ENCODE results near the gene ISLR2.

Gene ISLR2

GRCh38 chr15:74129586-74130154, 716 bp upstream of the ISLR2 start:
- DNase-seq: peak; percentile 66

- DNase-seq: no peak
Observed at GRCh38 chr15:74130849-74131627, 652 bp downstream of the ISLR2 start.

- DNase-seq: no peak
Observed at GRCh38 chr15:74131628-74132413, 1.4 kb downstream of the ISLR2 start.

GRCh38 chr15:74132681-74133651, 2.6 kb downstream of the ISLR2 start:
- no peak for DNase-seq

GRCh38 chr15:74133694-74134386, 3.5 kb downstream of the ISLR2 start:
- DNase-seq: no peak

- DNase-seq: peak; percentile 69
Observed at GRCh38 chr15:74134387-74135027, 4.1 kb downstream of the ISLR2 start.

GRCh38 chr15:74135041-74135565, 4.7 kb downstream of the ISLR2 start:
- DNase-seq: no peak

GRCh38 chr15:74136540-74136813, 6.1 kb downstream of the ISLR2 start:
- peak; percentile 87 for DNase-seq

GRCh38 chr15:74136814-74137536, 6.6 kb downstream of the ISLR2 start:
- DNase-seq: peak; percentile 71

GRCh38 chr15:74137537-74137894, 7.1 kb downstream of the ISLR2 start:
- DNase-seq: no peak

GRCh38 chr15:74138642-74139041, 8.3 kb downstream of the ISLR2 start:
- DNase-seq: no peak

GRCh38 chr15:74141591-74141990, 11.2 kb downstream of the ISLR2 start:
- no peak for DNase-seq

GRCh38 chr15:74144153-74144775, 13.9 kb downstream of the ISLR2 start:
- no peak for DNase-seq

- DNase-seq: no peak
Observed at GRCh38 chr15:74146277-74146800, 16.0 kb downstream of the ISLR2 start.

GRCh38 chr15:74147051-74147450, 16.7 kb downstream of the ISLR2 start:
- no peak for DNase-seq

- DNase-seq: no peak
Observed at GRCh38 chr15:74155766-74156417, 25.5 kb downstream of the ISLR2 start.

- DNase-seq: peak; percentile 73
Observed at GRCh38 chr15:74156678-74157411, 26.5 kb downstream of the ISLR2 start.
